IMR-90 (cell line): ENCODE results near the gene THADA. TPM values are rescaled to one million over a fixed set of nuclear protein-coding genes. Genes with fewer than 3 reads are reported as not detected.

Experiments
- ATAC-seq: fragments of 200-7000 bp; cut with Tn5 transposase; 2 replicates; pipeline ENCODE4 v1.9.1; 2020; ENCODE audit warnings: low read depth, mild to moderate bottlenecking, moderate library complexity
- BruUV-seq: library from RNA; stranded (reverse); fragments of 400-500 nt; replicated peaks from 2 replicates; lab custom pipeline; 2021; lab: Mats Ljungman, UMichigan
- CTCF ChIA-PET: fragments of 300-600 bp; formaldehyde crosslinking; extraction: SDS; loops from one replicate; lab custom pipeline; 2021; ENCODE audit warnings: antibody characterized with exemption; lab: Yijun Ruan, JAX
- POLR2A ChIA-PET: fragments of 300-600 bp; sonication (Branson Sonifier 250); formaldehyde crosslinking; loops from one replicate; lab custom pipeline; 2022; ENCODE audit warnings: antibody characterized with exemption; ENCODE audit not compliant: unreplicated experiment; lab: Charles Lee
- DNase-seq: peaks from one replicate; pipeline ENCODE4 v3.0.0; 2013
- H2AFZ ChIP-seq: replicated peaks from 2 replicates; pipeline ENCODE3; 2013; ENCODE audit warnings: low read length, mild to moderate bottlenecking; ENCODE audit not compliant: poor library complexity
- H2AK5ac ChIP-seq: 2 replicates; pipeline ENCODE4 v1.6.1; 2013; ENCODE audit warnings: low read depth, low read length, inconsistent platforms
- H2AK9ac ChIP-seq: replicated peaks from 2 replicates; pipeline ENCODE3; 2013; ENCODE audit warnings: mild to moderate bottlenecking, low read depth, low read length, moderate library complexity; ENCODE audit not compliant: poor library complexity
- H2BK120ac ChIP-seq: 2 replicates; pipeline ENCODE4 v1.6.1; 2013; ENCODE audit warnings: low read depth, low read length, inconsistent platforms
- H2BK15ac ChIP-seq: 3 replicates; pipeline ENCODE4 v1.6.1; 2013; ENCODE audit warnings: low read depth, low read length, inconsistent platforms
- H2BK20ac ChIP-seq: 2 replicates; pipeline ENCODE4 v1.6.1; 2013; ENCODE audit warnings: low read depth, mild to moderate bottlenecking, inconsistent platforms, low read length, moderate library complexity
- H2BK5ac ChIP-seq: 2 replicates; pipeline ENCODE4 v1.6.1; 2013; ENCODE audit warnings: mild to moderate bottlenecking, low read depth, low read length, inconsistent platforms; ENCODE audit not compliant: poor library complexity, severe bottlenecking
- H3K14ac ChIP-seq: replicated peaks from 2 replicates; pipeline ENCODE4 v1.6.1; 2013; ENCODE audit warnings: low read depth, low read length, inconsistent platforms
- H3K18ac ChIP-seq: 2 replicates; pipeline ENCODE4 v1.6.1; 2013; ENCODE audit warnings: low read depth, low read length, control low read depth
- H3K23ac ChIP-seq: 2 replicates; pipeline ENCODE4 v1.6.1; 2013; ENCODE audit warnings: low read depth, low read length, inconsistent platforms
- H3K27ac ChIP-seq: 2 replicates; pipeline ENCODE4 v1.5.1; 2013; ENCODE audit warnings: mild to moderate bottlenecking, control low read depth, low read length; ENCODE audit not compliant: insufficient read depth
- H3K27me3 ChIP-seq: 2 replicates; pipeline ENCODE4 v1.6.1; 2013; ENCODE audit warnings: low read length; ENCODE audit not compliant: control insufficient read depth, insufficient read depth
- H3K36me3 ChIP-seq: 2 replicates; pipeline ENCODE4 v1.6.1; 2013; ENCODE audit warnings: low read length, mixed read lengths; ENCODE audit not compliant: control insufficient read depth, insufficient read depth
- H3K4ac ChIP-seq: 2 replicates; pipeline ENCODE4 v1.6.1; 2013; ENCODE audit warnings: low read depth, low read length, inconsistent platforms
- H3K4me1 ChIP-seq: 2 replicates; pipeline ENCODE4 v1.6.1; 2013; ENCODE audit warnings: low read length, mixed read lengths; ENCODE audit not compliant: control insufficient read depth, insufficient read depth
- H3K4me2 ChIP-seq: 2 replicates; pipeline ENCODE4 v1.6.1; 2013; ENCODE audit warnings: low read depth, mild to moderate bottlenecking, control low read depth, low read length, moderate library complexity
- H3K4me3 ChIP-seq: 2 replicates; pipeline ENCODE4 v1.5.1; 2013; ENCODE audit warnings: low read depth, mild to moderate bottlenecking, control low read depth, low read length, moderate library complexity; ENCODE audit not compliant: insufficient read depth
- H3K56ac ChIP-seq: 2 replicates; pipeline ENCODE4 v1.6.1; 2013; ENCODE audit warnings: low read length, inconsistent platforms; ENCODE audit not compliant: insufficient read depth; ENCODE audit errors: extremely low read depth
- H3K79me1 ChIP-seq, 2 experiments: 2 replicates each; pipeline ENCODE4 v1.6.1; 2013; ENCODE audit warnings: low read length in 2 of 2, inconsistent platforms in 1 of 2, low read depth in 1 of 2
- H3K9ac ChIP-seq: 2 replicates; pipeline ENCODE4 v1.6.1; 2013; ENCODE audit warnings: low read depth, low read length, control low read depth
- H3K9me1 ChIP-seq: 2 replicates; pipeline ENCODE4 v1.6.1; 2013; ENCODE audit warnings: low read length, inconsistent platforms; ENCODE audit not compliant: insufficient read depth
- H3K9me3 ChIP-seq: 2 replicates; pipeline ENCODE4 v1.6.1; 2013; ENCODE audit warnings: low read length; ENCODE audit not compliant: control insufficient read depth, insufficient read depth
- H4K20me1 ChIP-seq: 2 replicates; pipeline ENCODE4 v1.6.1; 2013; ENCODE audit warnings: low read length, inconsistent platforms; ENCODE audit not compliant: insufficient read depth
- H4K5ac ChIP-seq: 2 replicates; pipeline ENCODE4 v1.6.1; 2013; ENCODE audit warnings: mild to moderate bottlenecking, low read depth, low read length, control low read depth
- H4K8ac ChIP-seq, 2 experiments: 2 replicates each; pipeline ENCODE4 v1.6.1; 2013; ENCODE audit warnings: low read depth in 2 of 2, low read length in 2 of 2, control low read depth in 1 of 2, inconsistent platforms in 1 of 2
- H4K91ac ChIP-seq: 2 replicates; pipeline ENCODE4 v1.6.1; 2013; ENCODE audit warnings: low read depth, low read length, inconsistent platforms; ENCODE audit not compliant: insufficient read depth
- BHLHE40 ChIP-seq: fragments of 150-350 bp; IDR thresholded peaks from 2 replicates; pipeline ENCODE4 v1.6.1; 2016; ENCODE audit warnings: mild to moderate bottlenecking, low read depth, low read length
- CEBPB ChIP-seq: IDR thresholded peaks from 2 replicates; pipeline ENCODE4 v1.6.1; 2012; ENCODE audit warnings: low read depth, low read length, improper control_type of control experiment
- CHD1 ChIP-seq: IDR thresholded peaks from 2 replicates; pipeline ENCODE4 v1.6.1; 2012; ENCODE audit warnings: low read depth, low read length, improper control_type of control experiment
- FOS ChIP-seq: fragments of 150-350 bp; IDR thresholded peaks from 2 replicates; pipeline ENCODE4 v1.6.1; 2016; ENCODE audit warnings: low read depth, low read length
- MAFK ChIP-seq: IDR thresholded peaks from 2 replicates; pipeline ENCODE4 v1.6.1; 2012; ENCODE audit warnings: low read depth, low read length, improper control_type of control experiment
- MAZ ChIP-seq: IDR thresholded peaks from 2 replicates; pipeline ENCODE4 v1.6.1; 2012; ENCODE audit warnings: low read depth, mild to moderate bottlenecking, low read length, improper control_type of control experiment, moderate library complexity, borderline replicate concordance
- MXI1 ChIP-seq: IDR thresholded peaks from 2 replicates; pipeline ENCODE4 v1.6.1; 2012; ENCODE audit warnings: low read depth, mild to moderate bottlenecking, low read length, moderate library complexity, borderline replicate concordance
- NFE2L2 ChIP-seq: fragments of 150-350 bp; IDR thresholded peaks from 2 replicates; pipeline ENCODE4 v1.6.1; 2016; ENCODE audit warnings: low read depth, mild to moderate bottlenecking, low read length
- POLR2A ChIP-seq: IDR thresholded peaks from 2 replicates; pipeline ENCODE4 v1.6.1; 2012; ENCODE audit warnings: mild to moderate bottlenecking, low read depth, low read length
- RAD21 ChIP-seq: IDR thresholded peaks from 2 replicates; pipeline ENCODE4 v1.6.1; 2012; ENCODE audit warnings: low read length, improper control_type of control experiment
- RCOR1 ChIP-seq: IDR thresholded peaks from 2 replicates; pipeline ENCODE4 v1.6.1; 2012; ENCODE audit warnings: mild to moderate bottlenecking, low read length, improper control_type of control experiment; ENCODE audit not compliant: insufficient replicate concordance
- RFX5 ChIP-seq: IDR thresholded peaks from 2 replicates; pipeline ENCODE4 v1.8.0; 2012; ENCODE audit warnings: low read depth, mild to moderate bottlenecking, low read length, moderate library complexity
- SMC3 ChIP-seq: fragments of 150-350 bp; IDR thresholded peaks from 2 replicates; pipeline ENCODE4 v1.6.1; 2016; ENCODE audit warnings: low read depth, mild to moderate bottlenecking, antibody characterized with exemption, low read length, moderate library complexity
- WGBS, 2 experiments: methylation state at CpG; one replicate each; pipeline versions ENCODE4 v1.1.5 to v1.1.7; 2013; ENCODE audit warnings: missing lambda C conversion rate in 2 of 2; ENCODE audit not compliant: insufficient read length in 1 of 2; ENCODE audit errors: extremely low coverage in 2 of 2; 5-methylcytosine and 5-hydroxymethylcytosine counted together
- dilution Hi-C: fragments of 300-500 bp; cut with HindIII; formaldehyde crosslinking; loops from one replicate; pipeline ENCODE4 v1.14.3; 2018; ENCODE audit warnings: low sequenced_read_pairs; ENCODE audit not compliant: unreplicated experiment
- in situ Hi-C: fragments of 300-500 bp; cut with MboI; formaldehyde crosslinking; loops from 3 replicates; pipeline ENCODE4 v1.14.3; 2019; ENCODE audit warnings: low sequenced_read_pairs, inconsistent platforms, mixed read lengths
- intact Hi-C: fragments of 100-400 bp; cut with micrococcal nuclease; formaldehyde crosslinking; loops from 2 replicates; pipeline ENCODE4 v1.10.0; 2022
- polyA plus RNA-seq, 3 experiments: library from polyadenylated mRNA; depleted of rRNA; stranded (reverse); fragments of >200 nt; gene quantifications; 2 replicates each; pipeline ENCODE4 v1.2.3, GENCODE V29; 2012; ENCODE audit warnings: low replicate concordance in 1 of 3
- total RNA-seq: library from RNA; depleted of rRNA; stranded (reverse); fragments of >200 nt; gene quantifications from 2 replicates; pipeline ENCODE4 v1.2.3, GENCODE V29; 2012
- TF ChIP-seq, protein P1 (sequence below): fragments of 150-350 bp; IDR thresholded peaks from 2 replicates; pipeline ENCODE4 v1.6.1; 2017; ENCODE audit warnings: mild to moderate bottlenecking, antibody characterized with exemption, low read length, low read depth
- TF ChIP-seq, protein P2 (sequence below): conservative IDR thresholded peaks from 2 replicates; pipeline ENCODE4 v1.5.1; 2012; ENCODE audit warnings: mild to moderate bottlenecking, low read depth, low read length, improper control_type of control experiment

The THADA gene
- total and polyA plus RNA-seq, 2 of the 4 experiments (the other 2 are of a cell fraction) = 10.5 to 21.3 TPM

DNA sequence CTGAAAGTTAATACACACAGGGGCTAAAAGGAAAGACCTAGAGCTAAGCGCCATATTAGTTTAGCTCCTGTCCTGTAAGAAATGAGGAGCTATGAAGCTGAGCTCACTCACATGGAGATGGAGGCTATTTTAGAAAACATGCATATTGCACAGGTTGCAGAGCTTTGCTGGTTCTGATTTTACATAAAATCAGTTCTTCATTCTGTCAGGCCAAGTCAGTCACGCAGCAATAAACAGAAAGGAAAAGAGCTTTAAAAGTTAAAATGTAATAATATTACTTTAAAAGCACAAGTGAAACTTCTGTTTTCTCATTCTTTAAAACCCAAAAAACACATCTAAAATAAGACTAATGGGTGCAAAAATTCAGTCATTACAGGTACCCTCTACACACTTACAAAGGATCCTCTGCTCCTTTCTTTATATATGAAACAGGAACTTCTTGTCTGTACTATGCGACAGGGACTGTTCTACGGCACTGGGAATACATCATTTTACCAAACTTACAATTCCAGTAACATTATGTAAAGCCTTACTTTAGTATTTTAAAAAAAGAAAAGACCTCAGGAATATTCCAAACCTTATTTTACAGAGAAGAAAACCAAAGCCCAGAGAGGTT, 113.8 kb downstream of the THADA start (continued):
- no peak for TF ChIP-seq CHD1

DNA sequence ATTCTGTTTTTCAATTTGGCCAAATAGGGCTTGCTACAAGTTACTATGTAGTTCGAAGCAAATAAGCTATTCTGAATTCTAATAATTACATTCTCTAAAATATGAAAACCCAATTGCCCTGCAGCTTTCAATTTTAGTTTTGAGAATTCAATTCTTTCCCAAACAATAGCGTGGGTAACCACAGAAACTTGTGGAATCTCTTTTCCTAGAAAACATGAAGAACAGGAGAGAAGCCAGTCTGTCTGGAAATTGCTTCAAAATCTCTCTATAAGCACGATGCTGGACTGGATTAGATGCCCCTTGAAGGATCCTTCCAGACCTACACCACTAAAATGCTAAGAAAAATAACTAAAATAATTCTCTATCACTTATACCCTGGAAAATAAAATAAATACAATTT, 115.0 kb downstream of the THADA start:
- H3K27ac ChIP-seq = no peak overlapping the region
- H3K4me1 ChIP-seq = 0 out of 2 replicates have a peak, but pooled peaks cover 2% of the 10 kb centered on the region
- no peak overlapping the region for H4K5ac ChIP-seq
- no peaks in the 10 kb centered on the region for H4K20me1 ChIP-seq
- in situ Hi-C loops (loop anchor here (5.0 kb wide), 3 partner anchors 249 to 649 kb away; no protein-coding TSS in a partner anchor), dilution Hi-C loops (no loop called here), intact Hi-C loops (loop anchor here (10.0 kb wide), 1 partner anchor 506 kb away; no protein-coding TSS in a partner anchor)
- ATAC-seq (no peak), DNase-seq (no peak)
- no peak overlapping the region for H2BK20ac ChIP-seq
- no peak overlapping the region for H3K4me3 ChIP-seq
- no peaks in the 10 kb centered on the region for H3K9me3 ChIP-seq
- no peak overlapping the region for H3K4me2 ChIP-seq
- H2BK120ac ChIP-seq = no peak overlapping the region
- H3K79me1 ChIP-seq = peaks cover 2 to 3% of the 10 kb centered on the region in 2 experiments; a peak in 1 of 4 replicates
- no peak overlapping the region for H3K9ac ChIP-seq
- no peak overlapping the region for H3K14ac ChIP-seq
- H3K4ac ChIP-seq = no peak overlapping the region
- no TSS peak for BruUV-seq
- H4K8ac ChIP-seq = no peak overlapping the region
- peaks cover 4% of the 10 kb centered on the region; the same call in 1 of the 2 replicates for H3K36me3 ChIP-seq
- H4K91ac ChIP-seq = no peak overlapping the region
- CTCF ChIA-PET = no interaction called here
- no peak overlapping the region for H2BK5ac ChIP-seq
- POLR2A ChIA-PET = interaction anchor here (0.9 kb wide), 1 partner anchor 258 kb away, joined by 4 read pairs; no protein-coding TSS in a partner anchor
- no peak overlapping the region for H2BK15ac ChIP-seq
- no peak overlapping the region for H3K56ac ChIP-seq
- H3K27me3 ChIP-seq = no peaks in the 10 kb centered on the region
- WGBS, 2 experiments = 100% methylated on average over 1 of the region's 3 CpGs; no CpG with 5 or more reads in 1 of the 2 experiments
- no peak overlapping the region for H2AFZ ChIP-seq
- no peak overlapping the region for H3K23ac ChIP-seq
- no peaks in the 10 kb centered on the region for H3K9me1 ChIP-seq
- no peak overlapping the region for H2AK9ac ChIP-seq
- no peak overlapping the region for H2AK5ac ChIP-seq
- H3K18ac ChIP-seq = no peak overlapping the region
- no peak for TF ChIP-seq RCOR1
- TF ChIP-seq BHLHE40 = no peak
- TF ChIP-seq MAFK = no peak
- TF ChIP-seq CEBPB = no peak
- TF ChIP-seq FOS = no peak
- no peak for TF ChIP-seq POLR2A
- TF ChIP-seq CHD1 = no peak
- TF ChIP-seq SMC3 = no peak
- TF ChIP-seq, protein P1, sequence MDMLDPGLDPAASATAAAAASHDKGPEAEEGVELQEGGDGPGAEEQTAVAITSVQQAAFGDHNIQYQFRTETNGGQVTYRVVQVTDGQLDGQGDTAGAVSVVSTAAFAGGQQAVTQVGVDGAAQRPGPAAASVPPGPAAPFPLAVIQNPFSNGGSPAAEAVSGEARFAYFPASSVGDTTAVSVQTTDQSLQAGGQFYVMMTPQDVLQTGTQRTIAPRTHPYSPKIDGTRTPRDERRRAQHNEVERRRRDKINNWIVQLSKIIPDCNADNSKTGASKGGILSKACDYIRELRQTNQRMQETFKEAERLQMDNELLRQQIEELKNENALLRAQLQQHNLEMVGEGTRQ = no peak
- TF ChIP-seq RAD21 = no peak
- no peak for TF ChIP-seq MAZ
- TF ChIP-seq MXI1 = no peak
- no peak for TF ChIP-seq NFE2L2
- TF ChIP-seq RFX5 = no peak
- TF ChIP-seq, protein P2, sequence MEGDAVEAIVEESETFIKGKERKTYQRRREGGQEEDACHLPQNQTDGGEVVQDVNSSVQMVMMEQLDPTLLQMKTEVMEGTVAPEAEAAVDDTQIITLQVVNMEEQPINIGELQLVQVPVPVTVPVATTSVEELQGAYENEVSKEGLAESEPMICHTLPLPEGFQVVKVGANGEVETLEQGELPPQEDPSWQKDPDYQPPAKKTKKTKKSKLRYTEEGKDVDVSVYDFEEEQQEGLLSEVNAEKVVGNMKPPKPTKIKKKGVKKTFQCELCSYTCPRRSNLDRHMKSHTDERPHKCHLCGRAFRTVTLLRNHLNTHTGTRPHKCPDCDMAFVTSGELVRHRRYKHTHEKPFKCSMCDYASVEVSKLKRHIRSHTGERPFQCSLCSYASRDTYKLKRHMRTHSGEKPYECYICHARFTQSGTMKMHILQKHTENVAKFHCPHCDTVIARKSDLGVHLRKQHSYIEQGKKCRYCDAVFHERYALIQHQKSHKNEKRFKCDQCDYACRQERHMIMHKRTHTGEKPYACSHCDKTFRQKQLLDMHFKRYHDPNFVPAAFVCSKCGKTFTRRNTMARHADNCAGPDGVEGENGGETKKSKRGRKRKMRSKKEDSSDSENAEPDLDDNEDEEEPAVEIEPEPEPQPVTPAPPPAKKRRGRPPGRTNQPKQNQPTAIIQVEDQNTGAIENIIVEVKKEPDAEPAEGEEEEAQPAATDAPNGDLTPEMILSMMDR = no peak
